Retinal pigment epithelial cell (primary cell): ENCODE data around the gene CPLANE2.
A peak's percentile ranks its signal among the peaks of the same experiment; 100 is the strongest.

Experiments
- DNase-seq: peaks from one replicate; pipeline ENCODE4 v3.0.0-alpha.2; 2010; ENCODE audit warnings: low read depth
- H3K4me3 ChIP-seq: 2 replicates; pipeline ENCODE4 v1.5.1; 2011; ENCODE audit warnings: mild to moderate bottlenecking, low read length, control low read depth, moderate library complexity
- TF ChIP-seq, protein P1 (sequence below): conservative IDR thresholded peaks from 2 replicates; pipeline ENCODE4 v1.5.1; 2011; ENCODE audit warnings: low read depth, low read length, control low read depth, inconsistent platforms

CPLANE2 gene

DNA sequence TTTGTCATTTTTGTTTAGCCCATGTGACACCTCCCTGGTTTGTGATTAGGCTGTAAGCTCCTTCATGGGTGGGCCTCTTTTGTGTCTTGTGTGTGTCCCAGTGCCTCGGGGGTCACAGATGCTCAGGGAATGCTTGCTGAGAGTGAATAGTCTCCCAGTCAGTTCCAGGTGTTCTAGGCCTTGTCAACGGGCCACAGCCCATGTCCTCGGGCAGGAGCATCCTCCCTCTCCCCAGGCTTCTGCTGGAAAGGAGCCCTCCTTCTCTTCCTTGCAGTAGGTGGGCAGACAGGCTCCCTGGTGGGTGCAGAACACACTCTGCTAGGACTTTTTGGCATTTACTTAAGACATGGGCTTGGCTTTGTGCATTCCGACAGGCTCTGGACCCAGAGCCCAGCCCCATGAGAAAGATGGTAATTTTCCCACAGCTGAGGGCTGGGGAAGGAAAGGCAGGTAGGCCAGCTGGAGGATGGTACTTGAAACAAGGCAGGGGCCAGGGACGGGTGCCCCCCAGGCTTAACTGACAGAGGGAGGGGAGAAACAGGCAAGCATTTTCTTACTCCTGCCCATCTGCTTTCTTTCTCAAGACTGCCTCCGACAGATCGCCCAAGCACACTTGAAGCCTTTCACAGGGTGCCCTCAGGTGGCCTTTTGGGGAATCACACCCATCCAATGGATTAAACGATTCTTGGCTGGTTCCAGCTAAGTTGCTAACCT lies 7.1 kb upstream of the CPLANE2 start:
- TF ChIP-seq, protein P1, sequence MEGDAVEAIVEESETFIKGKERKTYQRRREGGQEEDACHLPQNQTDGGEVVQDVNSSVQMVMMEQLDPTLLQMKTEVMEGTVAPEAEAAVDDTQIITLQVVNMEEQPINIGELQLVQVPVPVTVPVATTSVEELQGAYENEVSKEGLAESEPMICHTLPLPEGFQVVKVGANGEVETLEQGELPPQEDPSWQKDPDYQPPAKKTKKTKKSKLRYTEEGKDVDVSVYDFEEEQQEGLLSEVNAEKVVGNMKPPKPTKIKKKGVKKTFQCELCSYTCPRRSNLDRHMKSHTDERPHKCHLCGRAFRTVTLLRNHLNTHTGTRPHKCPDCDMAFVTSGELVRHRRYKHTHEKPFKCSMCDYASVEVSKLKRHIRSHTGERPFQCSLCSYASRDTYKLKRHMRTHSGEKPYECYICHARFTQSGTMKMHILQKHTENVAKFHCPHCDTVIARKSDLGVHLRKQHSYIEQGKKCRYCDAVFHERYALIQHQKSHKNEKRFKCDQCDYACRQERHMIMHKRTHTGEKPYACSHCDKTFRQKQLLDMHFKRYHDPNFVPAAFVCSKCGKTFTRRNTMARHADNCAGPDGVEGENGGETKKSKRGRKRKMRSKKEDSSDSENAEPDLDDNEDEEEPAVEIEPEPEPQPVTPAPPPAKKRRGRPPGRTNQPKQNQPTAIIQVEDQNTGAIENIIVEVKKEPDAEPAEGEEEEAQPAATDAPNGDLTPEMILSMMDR, result peak; percentile 87
- H3K4me3 ChIP-seq, result no peak overlapping the region
- peak; percentile 46 for DNase-seq

DNA sequence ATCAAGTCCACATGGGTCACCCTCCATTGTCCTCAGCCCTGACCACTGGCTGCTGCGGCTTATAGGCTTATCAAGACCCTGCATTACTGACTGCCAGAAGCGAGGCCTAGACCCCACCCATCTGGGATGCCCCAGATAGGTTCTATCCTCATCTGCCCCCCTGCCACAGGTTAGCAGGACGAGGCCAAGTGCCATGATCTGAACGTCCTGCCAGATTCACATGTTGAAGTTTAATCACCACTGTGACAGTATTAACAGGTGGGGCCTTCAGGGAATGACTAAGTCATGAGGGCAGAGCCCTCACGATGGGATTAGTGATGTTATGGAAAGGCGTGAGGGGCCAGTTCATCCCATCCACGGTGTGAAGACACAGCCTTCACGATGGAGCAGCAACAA lies 6.2 kb upstream of the CPLANE2 start:
- H3K4me3 ChIP-seq, result no peak overlapping the region
- TF ChIP-seq, protein P1, result no peak
- no peak for DNase-seq

DNA sequence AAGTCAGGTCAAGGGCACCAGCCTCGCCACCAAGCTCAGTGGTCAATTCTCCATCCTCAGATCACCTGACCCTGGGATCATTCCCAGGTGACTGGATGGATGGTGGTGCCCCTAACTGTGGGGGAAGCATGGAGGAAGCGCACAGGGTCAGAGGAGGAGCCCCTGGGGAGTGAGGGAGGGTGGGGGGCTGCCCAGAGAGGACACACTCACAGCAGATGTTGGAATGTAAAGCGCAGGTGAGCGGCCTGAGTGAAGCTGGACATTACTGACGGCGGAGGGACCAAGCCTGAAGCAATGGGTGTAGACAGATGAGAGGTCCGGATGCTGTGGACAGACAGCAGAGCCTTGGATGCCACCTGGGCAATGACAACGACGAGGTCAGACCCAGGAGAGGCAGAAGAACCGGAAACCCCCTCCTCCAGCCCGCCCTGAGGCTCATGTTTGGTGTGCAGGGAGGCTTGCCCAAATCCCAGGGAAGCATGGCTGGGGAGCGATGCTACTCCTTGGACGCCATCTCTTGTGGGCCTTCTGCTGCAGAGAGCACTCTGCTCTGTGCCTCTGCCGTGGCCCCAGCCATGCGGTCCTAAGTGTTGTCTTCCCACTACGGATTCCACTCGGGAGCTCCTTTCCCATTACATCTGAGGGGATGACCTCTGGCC lies 5.7 kb upstream of the CPLANE2 start:
- TF ChIP-seq, protein P1, result no peak
- DNase-seq, result no peak
- H3K4me3 ChIP-seq, result no peak overlapping the region

DNA sequence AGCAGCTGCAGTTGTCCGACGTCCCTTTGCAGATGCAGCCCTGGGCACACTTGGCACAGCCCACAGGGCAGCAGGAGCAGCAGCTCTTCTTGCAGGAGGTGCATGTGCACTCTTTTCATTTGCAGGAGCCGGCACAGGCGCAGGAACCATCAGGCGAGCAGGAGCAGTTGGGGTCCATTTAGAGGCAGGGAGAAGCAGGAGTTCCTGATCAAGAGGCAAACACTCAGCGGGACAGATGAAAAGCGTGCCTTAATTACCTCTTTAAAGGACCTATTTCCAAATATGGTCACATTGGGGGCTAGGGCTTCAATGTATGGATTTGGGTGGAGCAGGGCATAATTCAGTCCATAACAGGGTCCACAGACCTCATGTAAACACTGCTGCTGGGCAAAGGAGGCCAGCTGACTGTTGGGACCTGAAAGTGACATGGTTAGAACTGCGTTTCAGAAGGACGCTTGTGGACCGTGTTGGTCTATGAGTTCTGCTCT lies 4.3 kb upstream of the CPLANE2 start:
- no peak overlapping the region for H3K4me3 ChIP-seq
- TF ChIP-seq, protein P1, result no peak
- no peak for DNase-seq

DNA sequence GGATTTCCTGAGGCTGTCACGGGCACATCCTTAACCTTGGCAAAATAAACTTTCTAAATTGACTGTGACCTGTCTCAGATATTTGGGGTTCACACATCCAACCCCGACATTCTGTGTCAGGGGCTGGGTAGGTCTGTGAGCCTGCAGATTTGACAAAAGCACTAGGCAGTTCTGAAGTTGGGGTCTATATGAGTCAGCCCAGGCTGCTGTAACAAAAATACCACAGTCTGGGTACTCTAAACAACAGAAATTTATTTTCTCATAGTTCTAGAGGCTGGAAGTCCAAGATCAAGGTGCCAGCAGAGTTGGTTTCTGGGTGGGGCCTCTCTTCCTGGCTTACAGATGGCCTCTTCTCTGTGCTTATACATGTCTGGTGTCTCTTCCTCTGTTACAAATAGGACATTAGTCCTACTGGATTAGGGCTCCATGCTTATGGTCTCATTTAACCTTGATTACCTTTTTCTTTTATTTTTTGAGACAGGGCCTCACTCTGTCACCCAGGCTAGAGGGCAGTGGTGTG lies 3.0 kb upstream of the CPLANE2 start:
- TF ChIP-seq, protein P1, result no peak
- no peak for DNase-seq
- no peak overlapping the region for H3K4me3 ChIP-seq

DNA sequence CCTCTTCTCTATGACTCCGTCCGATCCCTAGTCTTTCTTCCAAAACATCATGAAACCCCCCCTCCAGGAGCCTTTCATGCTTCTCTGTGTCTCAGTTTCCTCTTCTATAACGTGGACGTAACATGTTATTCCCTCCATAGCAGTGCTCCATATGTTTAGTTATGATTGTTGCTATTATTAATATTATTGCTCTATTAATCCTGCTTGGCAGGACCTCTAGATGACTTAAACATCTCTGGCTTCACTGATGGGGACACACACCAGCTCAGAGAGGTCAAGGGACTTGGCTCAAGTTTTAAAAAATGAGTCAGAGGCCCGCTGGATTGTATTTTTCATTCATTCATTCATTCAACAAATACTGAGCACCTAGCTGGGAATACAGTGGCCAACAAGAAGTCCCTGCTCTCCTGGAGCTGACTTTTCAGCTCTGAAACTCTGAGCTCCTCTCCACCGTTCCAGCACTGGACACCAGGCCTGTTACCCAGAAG lies 404 bp upstream of the CPLANE2 start:
- DNase-seq, result no peak
- TF ChIP-seq, protein P1, result no peak
- peak overlapping the region; percentile 74 for H3K4me3 ChIP-seq
